ENCODE measurements around the gene PSMC3.

GRCh38 chr11:47398551-47398950 is 27.7 kb downstream of the PSMC3 start:
- TF ChIP-seq CTCF (IDR thresholded peaks at IDR 0.05) = no peak
- no peak for TF ChIP-seq EZH2 (IDR thresholded peaks at IDR 0.05; ENCODE audit: borderline replicate concordance, insufficient read depth, low read depth, low read length, poor library complexity, severe bottlenecking)
